ENCODE data around the gene NT5M. TPM values are rescaled to one million over a fixed set of nuclear protein-coding genes. Genes with fewer than 3 reads are reported as not detected.

The NT5M gene
- total RNA-seq, 1 experiment from 2014 or later, result 10.2 TPM

GRCh38 chr17:17381446-17382064, 78.4 kb downstream of the NT5M start:
- CTCF ChIA-PET, result no interaction called here
- intact Hi-C loops (cut with micrococcal nuclease), result no loop called here
- H3K4me1 ChIP-seq (ENCODE audit: control insufficient read depth in 1 of 2, insufficient read depth in 2 of 2, low read length in 2 of 2), result peaks cover 0 to 4% of the 10 kb centered on the region in 2 experiments; a peak in 2 of 4 replicates
- H3K36me3 ChIP-seq (ENCODE audit: control insufficient read depth in 1 of 2, insufficient read depth in 2 of 2, low read length in 2 of 2), result no peaks in the 10 kb centered on the region
- H3K79me2 ChIP-seq (ENCODE audit: insufficient read depth, low read length), result no peaks in the 10 kb centered on the region
- H3K27me3 ChIP-seq (ENCODE audit: insufficient read depth, low read length), result peaks cover 30% of the 10 kb centered on the region; the same call in 1 of the 2 replicates
- H3K4me3 ChIP-seq (replicated peaks in 1 of 2; ENCODE audit: low read depth in 1 of 2, low read length in 2 of 2), result no peak overlapping the region
- POLR2A ChIA-PET, result no interaction called here
- no peak overlapping the region for H3K4me2 ChIP-seq (ENCODE audit: low read length)
- TF ChIP-seq ZBTB33 (IDR thresholded peaks at IDR 0.05; ENCODE audit: extremely low read depth, insufficient replicate concordance, low read length) (no peak), REST (IDR thresholded peaks at IDR 0.05; ENCODE audit: low read depth) (no peak), CBX3 (IDR thresholded peaks at IDR 0.05; ENCODE audit: low read depth) (no peak), SRF (IDR thresholded peaks at IDR 0.05; ENCODE audit: low read depth) (no peak), SIN3A (IDR thresholded peaks at IDR 0.05; ENCODE audit: low read depth) (no peak), RAD21 (IDR thresholded peaks at IDR 0.05; ENCODE audit: low read depth) (no peak), MAX (IDR thresholded peaks at IDR 0.05) (no peak), TCF7L2 (IDR thresholded peaks at IDR 0.05; ENCODE audit: borderline replicate concordance, extremely low read depth, insufficient read depth, insufficient read length) (no peak), CTCF (IDR thresholded peaks at IDR 0.05 in 2 of 3, conservative IDR thresholded peaks at IDR 0.05 in 1 of 3; ENCODE audit: borderline replicate concordance in 1 of 3, insufficient read depth in 1 of 3, low read depth in 2 of 3, low read length in 2 of 3) (no peak), SP1 (IDR thresholded peaks at IDR 0.05; ENCODE audit: low read depth) (no peak), ZFX (IDR thresholded peaks at IDR 0.05) (no peak), ELF1 (IDR thresholded peaks at IDR 0.05; ENCODE audit: borderline replicate concordance, low read depth) (no peak), YY1 (IDR thresholded peaks at IDR 0.05; ENCODE audit: extremely low read depth, insufficient replicate concordance, low read depth, low read length) (no peak), JUND (IDR thresholded peaks at IDR 0.05) (no peak), POLR2AphosphoS5 (IDR thresholded peaks at IDR 0.05; ENCODE audit: low read depth, low read length) (no peak), ATF3 (IDR thresholded peaks at IDR 0.05) (no peak), EGR1 (IDR thresholded peaks at IDR 0.05; ENCODE audit: low read depth) (no peak), CEBPB (IDR thresholded peaks at IDR 0.05; ENCODE audit: low read depth) (no peak), FOSL1 (IDR thresholded peaks at IDR 0.05; ENCODE audit: low read depth) (no peak), ZNF274 (IDR thresholded peaks at IDR 0.05; ENCODE audit: low read depth, low read length) (no peak)
- H3K9me2 ChIP-seq (ENCODE audit: insufficient read depth), result no peaks in the 10 kb centered on the region
- H2AFZ ChIP-seq (ENCODE audit: low read depth, low read length, poor library complexity, severe bottlenecking), result no peak overlapping the region
- no TSS peak for BruUV-seq (replicated peaks)
- no peak overlapping the region for H3K9ac ChIP-seq (ENCODE audit: low read length)
- H4K20me1 ChIP-seq (ENCODE audit: insufficient read depth), result no peaks in the 10 kb centered on the region
- H3K9me3 ChIP-seq (ENCODE audit: control insufficient read depth in 1 of 2, insufficient read depth in 1 of 2, low read depth in 1 of 2, low read length in 2 of 2), result no peaks in the 10 kb centered on the region
- RAD21 ChIA-PET (ENCODE audit: low non-redundant PET in 1 of 2, low total read pairs in 2 of 2, uncharacterized antibody in 2 of 2, unreplicated experiment in 2 of 2), result no interaction called here
- ATAC-seq (no peak), DNase-seq (ENCODE audit: low read depth, low spot score) (no peak)
- H3K27ac ChIP-seq (ENCODE audit: low read depth, low read length), result no peak overlapping the region
